Muscle of leg (tissue), 11 donors: ENCODE measurements around the gene SPCS1. TPM values are rescaled to one million over a fixed set of nuclear protein-coding genes. Genes with fewer than 3 reads are reported as not detected.
A peak's percentile ranks its signal among the peaks of the same experiment; 100 is the strongest.

ENCODE experiments used
- DNase-seq: peaks from one replicate; pipeline ENCODE4 v3.0.0; 2013
- H3K27ac ChIP-seq: one replicate; pipeline ENCODE4 v1.5.1; 2013; ENCODE audit warnings: mild to moderate bottlenecking, low read length, control low read depth
- H3K27me3 ChIP-seq: one replicate; pipeline ENCODE4 v1.6.1; 2013; ENCODE audit warnings: low read length; ENCODE audit not compliant: control insufficient read depth, insufficient read depth
- H3K36me3 ChIP-seq: one replicate; pipeline ENCODE4 v1.6.1; 2013; ENCODE audit warnings: low read length; ENCODE audit not compliant: control insufficient read depth, insufficient read depth
- H3K4me1 ChIP-seq: one replicate; pipeline ENCODE4 v1.6.1; 2013; ENCODE audit warnings: low read length; ENCODE audit not compliant: control insufficient read depth, insufficient read depth
- H3K4me3 ChIP-seq: one replicate; pipeline ENCODE4 v1.5.1; 2013; ENCODE audit warnings: low read length, control low read depth
- H3K9me3 ChIP-seq: replicated peaks from 2 replicates; pipeline ENCODE4 v1.6.1; 2013; ENCODE audit warnings: low read depth, low read length; ENCODE audit not compliant: control insufficient read depth
- WGBS: methylation state at CpG from one replicate; pipeline ENCODE4 v1.1.5; 2013; ENCODE audit warnings: missing lambda C conversion rate; ENCODE audit not compliant: insufficient coverage; 5-methylcytosine and 5-hydroxymethylcytosine counted together
- polyA plus RNA-seq, 8 donors: library from polyadenylated mRNA; unstranded; fragments of 120-200 nt; gene quantifications; one replicate each; pipeline versions ENCODE4 v1.2.1 to v1.2.3, GENCODE V29; 2013; ENCODE audit warnings: inconsistent platforms in 1 of 8, low replicate concordance in 1 of 8; ENCODE audit not compliant: insufficient read length in 8 of 8, insufficient read depth in 1 of 8
- total RNA-seq: library from RNA; stranded (reverse); fragments of 120-200 nt; gene quantifications from one replicate; pipeline ENCODE4 v1.2.4, GENCODE V29; 2013

Gene SPCS1
- total and polyA plus RNA-seq, 9 donors: 45.4 to 97.1 (median 86.6) TPM

GRCh38 chr3:52707585-52707984 is 1.7 kb downstream of the SPCS1 start:
- H3K4me3 ChIP-seq: no peak overlapping the region

GRCh38 chr3:52710512-52710911 is 4.6 kb downstream of the SPCS1 start:
- Histone ChIP-seq H3K4me3 (no peak overlapping the region), H3K36me3 (peaks cover 17% of the 10 kb centered on the region), H3K27me3 (no peaks in the 10 kb centered on the region), H3K4me1 (peaks cover 24% of the 10 kb centered on the region), H3K27ac (no peak overlapping the region), H3K9me3 (no peaks in the 10 kb centered on the region)
- DNase-seq: no peak
- WGBS: no CpG with 5 or more reads among the region's 2 CpGs

More at GRCh38 chr3:52707585-52707984, 1.7 kb downstream of the SPCS1 start:
- H3K9me3 ChIP-seq: no peaks in the 10 kb centered on the region
- H3K4me1 ChIP-seq: peaks cover 19% of the 10 kb centered on the region
- no peaks in the 10 kb centered on the region for H3K27me3 ChIP-seq
- DNase-seq: no peak
- peaks cover 13% of the 10 kb centered on the region for H3K36me3 ChIP-seq
- no peak overlapping the region for H3K27ac ChIP-seq
- no CpG with 5 or more reads among the region's 4 CpGs for WGBS

DNA sequence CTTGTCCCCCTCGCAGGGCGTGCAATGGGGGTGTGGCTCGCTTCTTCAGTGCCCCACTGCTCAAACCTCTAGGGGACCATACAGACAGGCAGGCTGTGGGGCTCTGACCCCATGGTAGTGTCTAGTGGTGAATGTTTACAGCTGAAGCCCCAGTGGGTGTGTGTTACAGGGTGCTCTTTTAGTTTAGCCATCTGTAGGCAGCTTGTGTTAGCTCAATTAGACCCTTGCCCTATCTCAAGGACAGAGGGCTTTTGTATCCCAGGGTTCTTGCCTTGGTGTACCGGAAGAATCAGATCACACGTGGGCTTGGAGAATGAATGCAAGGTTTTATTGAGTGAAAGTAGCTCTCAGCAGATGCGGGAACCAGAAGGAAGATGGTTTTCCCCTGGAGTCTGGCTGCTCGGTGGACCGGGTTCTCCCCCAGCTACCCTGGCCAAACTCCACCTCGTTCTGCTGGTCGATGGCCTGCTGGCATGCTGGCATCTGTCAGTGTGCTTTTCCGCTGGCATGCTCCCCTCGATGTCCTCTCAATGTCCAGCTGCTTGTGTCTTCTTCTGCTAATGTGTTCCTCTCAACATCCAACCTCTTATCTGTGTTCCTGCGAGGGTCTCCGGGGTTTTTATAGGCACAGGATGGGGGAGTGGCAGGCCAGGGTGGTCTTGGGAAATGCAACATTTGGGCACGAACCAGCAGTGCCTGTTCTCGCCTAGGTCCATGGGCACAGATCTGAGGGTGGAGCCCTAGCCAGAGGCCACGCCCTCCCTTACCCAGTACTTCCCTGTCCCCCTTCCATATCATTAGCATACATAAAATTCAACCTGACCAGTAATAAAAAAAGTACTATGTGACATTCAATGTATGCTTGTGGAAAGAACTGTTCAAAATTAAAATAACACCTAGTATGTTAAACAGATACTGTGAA is 6.6 kb downstream of the SPCS1 start:
- Histone ChIP-seq H3K36me3 (peaks cover 17% of the 10 kb centered on the region), H3K9me3 (no peaks in the 10 kb centered on the region), H3K4me1 (peaks cover 13% of the 10 kb centered on the region), H3K27me3 (no peaks in the 10 kb centered on the region), H3K27ac (no peak overlapping the region), H3K4me3 (no peak overlapping the region)
- WGBS: 96% methylated on average over 12 of the region's 17 CpGs
- DNase-seq: no peak

GRCh38 chr3:52714335-52715302 is 8.7 kb downstream of the SPCS1 start:
- Histone ChIP-seq H3K4me3 (no peak overlapping the region), H3K27ac (no peak overlapping the region), H3K27me3 (no peaks in the 10 kb centered on the region), H3K9me3 (no peaks in the 10 kb centered on the region), H3K4me1 (peaks cover 13% of the 10 kb centered on the region), H3K36me3 (peaks cover 13% of the 10 kb centered on the region)
- peak; percentile 41 for DNase-seq
- WGBS: 31% methylated on average over 25 of the region's 39 CpGs

DNA sequence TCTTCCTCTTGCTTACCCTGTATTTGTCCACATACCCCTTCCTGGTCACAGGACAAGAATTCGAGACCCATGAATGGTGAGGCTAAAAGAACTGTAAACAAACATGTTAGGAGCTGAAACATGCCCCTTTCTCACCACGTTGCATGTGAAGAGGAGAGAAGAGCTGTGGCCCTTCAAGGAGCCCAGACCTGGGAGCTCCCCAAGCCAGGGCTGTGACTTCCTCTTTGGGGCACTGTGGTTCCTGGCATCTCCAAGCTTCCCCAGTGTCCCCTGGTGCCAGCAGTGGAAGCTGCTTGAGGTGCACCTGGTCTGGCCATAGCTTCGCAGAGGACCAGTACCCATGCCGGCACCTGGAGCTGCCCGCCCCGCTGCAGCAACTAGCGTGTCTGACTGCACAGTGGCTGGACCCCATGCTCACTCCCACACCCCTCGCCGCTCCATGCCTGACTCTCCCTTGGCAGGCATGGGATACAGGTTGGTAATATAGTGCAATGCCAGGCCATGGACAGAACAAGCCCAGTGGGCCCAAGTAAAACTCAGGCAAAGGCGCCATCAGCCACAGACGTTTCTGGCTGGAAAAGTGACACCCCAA is 9.9 kb downstream of the SPCS1 start:
- H3K4me3 ChIP-seq: no peak overlapping the region

GRCh38 chr3:52719618-52720017 is 13.7 kb downstream of the SPCS1 start:
- Histone ChIP-seq H3K4me1 (peaks cover 4% of the 10 kb centered on the region), H3K4me3 (no peak overlapping the region), H3K27me3 (no peaks in the 10 kb centered on the region), H3K36me3 (peaks cover 4% of the 10 kb centered on the region), H3K27ac (no peak overlapping the region), H3K9me3 (no peaks in the 10 kb centered on the region)
- no peak for DNase-seq

More for the DNA sequence above, 9.9 kb downstream of the SPCS1 start:
- no peaks in the 10 kb centered on the region for H3K27me3 ChIP-seq
- no peak overlapping the region for H3K27ac ChIP-seq
- peaks cover 13% of the 10 kb centered on the region for H3K4me1 ChIP-seq
- H3K9me3 ChIP-seq: no peaks in the 10 kb centered on the region
- H3K36me3 ChIP-seq: peaks cover 13% of the 10 kb centered on the region
- DNase-seq: no peak
- WGBS: 81% methylated on average over 6 of the region's 11 CpGs

DNA sequence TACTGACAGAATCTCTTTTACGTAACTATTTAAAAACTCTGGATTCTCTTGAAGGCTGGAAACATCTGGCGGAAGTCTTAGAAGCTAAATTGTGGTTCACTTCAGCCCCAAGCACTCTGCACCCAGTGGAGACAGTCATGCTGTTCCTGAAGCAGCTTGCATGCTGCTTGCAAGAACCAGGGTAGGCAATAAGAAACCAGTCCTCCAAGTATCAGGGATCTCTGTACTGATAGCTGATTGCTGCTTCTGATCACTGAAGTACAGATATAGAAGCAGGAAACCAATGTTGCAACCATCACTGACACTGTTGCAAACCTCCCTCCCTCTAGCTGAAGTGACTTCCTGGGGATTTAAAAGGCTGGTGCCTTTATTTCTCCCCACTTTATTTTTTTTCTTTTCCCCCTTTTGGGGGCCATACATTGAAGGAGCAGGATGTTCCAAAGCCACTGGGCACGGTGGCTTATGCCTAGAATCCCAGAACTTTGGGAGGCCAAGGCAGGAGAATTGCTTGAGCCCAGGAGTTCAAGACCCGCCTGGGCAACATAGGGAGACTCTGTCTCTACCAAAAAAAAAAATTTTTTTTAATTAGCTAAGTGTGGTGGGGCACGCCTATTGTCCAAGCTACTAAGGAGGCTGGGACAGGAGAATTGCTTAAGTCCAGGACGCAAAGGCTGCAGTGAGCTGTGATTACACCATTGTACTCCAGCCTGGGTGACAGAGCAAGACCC is 15.3 kb downstream of the SPCS1 start:
- Histone ChIP-seq H3K27ac (no peak overlapping the region), H3K4me3 (no peak overlapping the region), H3K36me3 (peaks cover 4% of the 10 kb centered on the region), H3K27me3 (no peaks in the 10 kb centered on the region), H3K4me1 (no peaks in the 10 kb centered on the region), H3K9me3 (no peaks in the 10 kb centered on the region)
- DNase-seq: peak; percentile 62
- 87% methylated on average over 5 of the region's 6 CpGs for WGBS

- no peaks in the 10 kb centered on the region for H3K4me1 ChIP-seq
- no peak for DNase-seq
- no peaks in the 10 kb centered on the region for H3K9me3 ChIP-seq
- WGBS: 100% methylated on average over 1 of the region's 1 CpG
- peaks cover 4% of the 10 kb centered on the region for H3K36me3 ChIP-seq
- no peaks in the 10 kb centered on the region for H3K27me3 ChIP-seq
- no peak overlapping the region for H3K4me3 ChIP-seq
- H3K27ac ChIP-seq: no peak overlapping the region
Measured at GRCh38 chr3:52721730-52722008, 15.8 kb downstream of the SPCS1 start.

DNA sequence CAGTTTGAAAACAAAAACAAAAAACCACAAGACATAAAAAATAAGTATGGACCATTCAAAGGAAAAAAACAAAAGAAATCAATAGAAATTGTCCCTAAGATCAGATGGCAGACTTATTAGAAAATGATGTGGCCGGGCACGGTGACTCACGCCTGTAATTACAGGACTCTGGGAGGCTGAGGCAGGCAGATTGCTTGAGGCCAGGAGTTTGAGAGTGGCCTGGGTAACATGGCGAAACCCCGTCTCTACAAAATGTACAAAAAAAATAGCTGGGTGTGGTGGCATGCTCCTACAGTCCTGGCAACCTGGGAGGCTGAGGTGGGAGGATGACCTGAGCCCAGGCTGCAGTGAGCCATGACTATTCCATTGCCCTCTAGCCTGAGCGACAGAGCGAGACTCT is 16.6 kb downstream of the SPCS1 start:
- H3K4me3 ChIP-seq: no peak overlapping the region
- H3K9me3 ChIP-seq: no peaks in the 10 kb centered on the region
- 95% methylated on average over 3 of the region's 7 CpGs for WGBS
- no peak overlapping the region for H3K27ac ChIP-seq
- H3K4me1 ChIP-seq: no peaks in the 10 kb centered on the region
- peaks cover 4% of the 10 kb centered on the region for H3K36me3 ChIP-seq
- DNase-seq: no peak
- no peaks in the 10 kb centered on the region for H3K27me3 ChIP-seq
